Measurements from ENCODE around the gene GCNA.
"Not testable (repeated sequence)": the region's sequence is repeated elsewhere in the genome, so short reads cannot be mapped to it uniquely, and the experiment has no call there.

The GCNA gene

GRCh38 chrX:71578253-71579135, at the start of gene GCNA:
GCNA (plus strand) TSS chrX:71578437; CDS start chrX:71580822, 2,385 bp downstream.
- DNase-seq: no peak

- no peak for DNase-seq
These were observed 46.0 kb upstream of the GCNA start for GRCh38 chrX:71532078-71532752.

DNA sequence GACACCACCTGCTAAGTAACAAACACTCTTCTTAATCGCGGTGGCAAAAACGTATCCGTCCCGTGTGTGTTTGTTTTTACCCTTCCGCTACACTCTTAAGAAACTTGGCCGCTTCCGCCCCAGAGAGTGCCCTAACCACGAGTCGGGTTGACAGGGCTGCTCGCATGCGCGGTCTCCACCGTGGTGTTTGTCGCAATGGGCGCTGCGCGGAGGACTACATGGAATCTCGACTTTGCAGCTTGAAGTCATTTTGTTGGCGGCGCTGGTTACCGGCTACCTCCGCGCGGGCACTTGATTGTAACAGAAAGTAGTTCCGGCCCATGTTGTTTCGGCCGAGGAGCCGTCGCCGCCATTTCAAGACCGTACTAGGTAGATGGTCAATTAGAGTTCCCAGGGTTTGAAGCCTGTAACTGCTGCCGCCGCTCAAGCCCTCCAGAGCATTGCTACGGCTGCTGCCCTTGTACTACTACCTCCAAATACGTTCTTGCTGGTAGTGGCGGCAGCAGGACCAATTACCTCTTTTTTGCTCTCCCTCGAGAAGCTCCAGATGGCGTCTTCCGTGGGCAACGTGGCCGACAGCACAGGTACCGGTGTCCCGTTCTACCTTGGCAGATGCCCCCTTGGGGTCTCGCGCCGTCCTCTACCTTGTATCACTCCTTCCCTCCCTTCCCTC, 45.3 kb upstream of the GCNA start, which contains the start of gene OGT:
Gene OGT (plus strand): TSS at position 352 of the 673 bp plus-strand sequence. CDS start 196 bp downstream, at position 548.
- peak; percentile 70 for DNase-seq

- DNase-seq: no peak
These were observed 44.8 kb upstream of the GCNA start for GRCh38 chrX:71533516-71533850.

DNA sequence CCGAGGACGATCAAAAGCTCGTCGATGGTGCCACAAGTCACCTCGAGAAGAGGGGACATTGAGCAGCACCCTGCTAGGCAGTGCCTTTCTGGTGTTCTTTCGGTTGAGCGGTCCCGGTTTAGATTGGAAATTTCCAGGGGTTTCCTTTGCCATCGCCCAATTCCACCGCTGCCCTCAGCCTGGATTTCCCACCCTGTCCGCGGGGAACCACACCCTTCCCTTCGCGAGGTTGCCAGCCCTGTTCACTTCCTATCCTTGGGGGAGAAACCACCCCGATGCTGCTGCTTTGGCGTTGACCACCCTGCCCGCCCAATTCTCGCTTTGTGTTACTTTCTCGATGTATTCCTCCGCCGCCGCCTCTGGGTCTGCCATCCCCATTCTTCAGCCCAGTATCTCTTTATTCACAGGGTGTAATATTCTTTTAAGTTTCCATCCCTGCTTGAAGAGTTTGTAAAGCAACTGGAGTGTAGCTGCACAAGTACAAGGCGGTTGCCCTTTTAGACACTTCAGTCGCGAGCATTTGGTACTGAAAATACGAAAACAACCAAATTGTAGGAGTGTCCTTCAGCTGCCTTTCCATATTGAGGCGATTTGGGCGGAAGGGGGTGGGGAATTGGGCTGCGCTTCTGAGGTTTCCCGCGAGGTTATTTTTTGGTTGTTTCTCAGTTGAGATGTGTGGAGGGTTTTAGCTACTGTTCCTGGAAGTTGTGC, 44.2 kb upstream of the GCNA start:
- no peak for DNase-seq

GRCh38 chrX:71534773-71535544, 43.3 kb upstream of the GCNA start:
- DNase-seq: no peak

- DNase-seq: no peak
These were observed 42.0 kb upstream of the GCNA start for GRCh38 chrX:71536285-71536684.

- no peak for DNase-seq
These were observed 40.5 kb upstream of the GCNA start for GRCh38 chrX:71537743-71538142.

DNA sequence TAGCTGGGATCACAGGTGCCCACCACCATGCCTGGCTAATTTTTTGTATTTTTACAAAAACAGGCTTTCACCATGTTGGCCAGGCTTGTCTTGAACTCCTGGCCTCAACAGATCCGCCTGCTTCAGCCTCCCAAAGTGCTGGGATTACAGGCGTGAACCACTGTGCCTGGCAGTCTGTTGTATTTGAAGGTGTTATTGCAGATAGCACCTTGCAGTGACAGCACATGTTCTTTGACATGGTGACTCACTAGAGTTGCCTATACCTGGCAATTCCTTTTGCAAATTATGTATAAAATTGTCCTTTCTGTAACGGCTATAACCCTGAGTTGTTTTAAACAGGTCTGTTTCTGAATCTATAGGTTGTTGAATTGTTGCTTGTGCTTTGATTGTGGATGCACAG, 37.4 kb upstream of the GCNA start:
- DNase-seq: no peak

- DNase-seq: no peak
These were observed 36.8 kb upstream of the GCNA start for GRCh38 chrX:71541210-71542022.

GRCh38 chrX:71542411-71542810, 35.8 kb upstream of the GCNA start:
- no peak for DNase-seq

- no peak for DNase-seq
These were observed 35.4 kb upstream of the GCNA start for GRCh38 chrX:71542825-71543224.

DNA sequence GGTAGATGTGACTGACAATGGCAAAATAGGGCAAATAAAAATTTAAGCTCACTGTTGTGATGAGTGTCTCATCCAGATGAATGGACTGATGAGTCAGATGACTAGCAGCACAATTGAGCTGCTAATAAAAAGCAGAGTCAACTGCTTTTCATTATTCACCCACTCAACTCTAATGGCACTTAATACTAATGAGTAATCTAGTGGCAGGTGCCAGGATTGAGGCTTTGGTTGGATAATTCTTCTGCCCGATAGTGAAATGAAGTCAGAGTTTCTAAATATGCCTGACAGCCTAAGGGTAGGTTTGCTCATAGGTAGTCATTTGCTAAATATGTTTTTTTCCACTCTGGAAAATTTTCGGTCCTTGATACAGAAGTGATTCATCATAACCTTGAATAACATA, 34.9 kb upstream of the GCNA start:
- DNase-seq: no peak

GRCh38 chrX:71545364-71545763, 32.9 kb upstream of the GCNA start:
- no peak for DNase-seq

GRCh38 chrX:71546879-71547278, 31.4 kb upstream of the GCNA start:
- DNase-seq: no peak

DNA sequence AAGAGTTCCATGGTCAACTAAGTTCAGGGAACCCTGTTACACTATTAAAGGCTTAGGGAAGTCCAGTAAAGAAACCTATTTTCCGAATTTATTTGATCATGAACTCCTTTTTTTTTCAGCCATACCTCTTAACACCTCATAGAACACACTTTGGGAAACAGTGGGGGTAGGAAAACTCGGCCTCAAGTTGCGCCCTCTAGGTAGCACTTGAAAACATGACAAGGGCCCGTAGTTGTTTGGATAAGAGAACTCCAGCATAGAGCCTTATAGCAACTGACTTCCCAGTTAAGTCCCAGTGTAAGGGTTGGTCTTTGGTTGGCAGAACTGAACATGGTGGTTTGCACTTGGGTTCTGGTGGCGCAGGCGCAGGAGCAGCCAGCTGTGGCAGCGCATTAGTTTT, 30.9 kb upstream of the GCNA start:
- DNase-seq: no peak

- no peak for DNase-seq
These were observed 28.3 kb upstream of the GCNA start for GRCh38 chrX:71549986-71550385.

GRCh38 chrX:71550578-71550977, 27.7 kb upstream of the GCNA start:
- no peak for DNase-seq

GRCh38 chrX:71556036-71556435, 22.2 kb upstream of the GCNA start:
- no peak for DNase-seq

GRCh38 chrX:71558920-71559319, 19.3 kb upstream of the GCNA start:
- no peak for DNase-seq

DNA sequence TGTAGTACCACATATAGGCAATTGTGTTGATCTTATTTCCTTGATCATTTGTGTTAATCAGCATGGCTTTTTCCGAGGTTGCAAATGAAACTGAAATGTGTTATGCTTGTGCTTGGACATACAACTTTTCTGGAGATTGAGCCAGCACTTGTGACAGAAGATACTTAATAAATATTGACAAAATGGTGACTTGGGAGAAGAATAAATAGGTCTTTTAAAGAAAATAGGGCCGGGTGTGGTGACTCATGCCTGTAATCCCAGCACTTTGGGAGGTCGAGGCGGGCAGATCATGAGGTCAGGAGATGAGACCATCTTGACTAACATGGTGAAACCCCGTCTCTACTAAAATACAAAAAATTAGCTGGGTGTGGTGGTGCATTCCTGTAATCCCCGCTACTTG, 18.5 kb upstream of the GCNA start:
- DNase-seq: not testable (repeated sequence)
